Measurements from ENCODE around the gene KIR3DL2. TPM values are rescaled to one million over a fixed set of nuclear protein-coding genes. Genes with fewer than 3 reads are reported as not detected.

The KIR3DL2 gene
- total RNA-seq = under 0.01 TPM in 1 of 2 replicates, not detected in the other

DNA sequence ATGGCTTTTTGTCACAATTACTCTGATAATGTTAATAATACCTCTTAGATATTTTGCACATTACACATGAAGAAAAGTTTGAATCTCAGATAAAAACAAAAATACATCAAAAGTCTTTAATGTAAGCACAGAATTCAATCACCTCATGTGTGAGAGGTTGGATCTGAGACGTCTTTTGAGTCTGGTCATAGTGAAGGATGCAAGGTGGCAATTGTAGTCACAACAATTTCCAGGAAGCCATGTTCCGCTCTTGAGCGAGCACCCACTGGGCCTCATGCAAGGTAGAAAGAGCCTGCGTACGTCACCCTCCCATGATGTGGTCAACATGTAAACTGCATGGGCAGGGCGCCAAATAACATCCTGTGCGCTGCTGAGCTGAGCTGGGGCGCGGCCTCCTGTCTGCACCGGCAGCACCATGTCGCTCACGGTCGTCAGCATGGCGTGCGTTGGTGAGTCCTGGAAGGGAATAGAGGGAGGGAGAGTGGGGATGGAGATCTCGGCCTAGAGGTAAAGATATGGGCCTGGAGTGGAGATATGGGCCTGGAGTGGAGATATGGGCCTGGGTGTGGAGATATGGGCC lies at the start of gene KIR3DL2:
TSS of gene KIR3DL2 (plus strand) at position 383 of the 580 bp plus-strand sequence. CDS start at position 416, 33 bp downstream.

DNA sequence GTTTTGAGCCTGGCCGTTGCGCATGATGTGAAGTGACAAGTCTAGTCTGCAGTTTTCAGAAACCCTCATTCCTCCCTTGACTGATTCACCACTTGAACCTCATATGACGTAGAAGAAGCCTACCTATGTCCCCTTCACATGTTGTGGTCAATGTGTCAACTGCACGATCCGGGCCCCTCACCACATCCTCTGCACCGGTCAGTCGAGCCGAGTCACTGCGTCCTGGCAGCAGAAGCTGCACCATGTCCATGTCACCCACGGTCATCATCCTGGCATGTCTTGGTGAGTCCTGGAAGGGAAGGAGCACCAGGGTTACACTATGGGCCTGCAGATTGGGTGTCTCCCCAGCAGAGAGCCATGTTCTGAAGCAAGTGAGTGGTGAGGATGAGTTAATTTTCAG lies 46.8 kb upstream of the KIR3DL2 start, which contains the start of gene KIR2DL4:
TSS of gene KIR2DL4 (plus strand) at position 201 of the 400 bp plus-strand sequence. CDS start at position 243, 42 bp downstream.

GRCh38 chr19:54816251-54816650 lies 34.0 kb upstream of the KIR3DL2 start, which contains the start of gene KIR3DL1:
TSS of gene KIR3DL1 (plus strand) at chr19:54816468.

GRCh38 chr19:54832496-54832895 lies 17.7 kb upstream of the KIR3DL2 start, which contains the start of gene KIR2DS4:
TSS of gene KIR2DS4 (plus strand) at chr19:54832676.

GRCh38 chr19:54873990-54874389 lies 23.7 kb downstream of the KIR3DL2 start, which contains the start of gene FCAR:
TSS of gene FCAR (plus strand) at chr19:54874235. CDS start at chr19:54874290, 55 bp downstream.

GRCh38 chr19:54905803-54906511 lies 55.7 kb downstream of the KIR3DL2 start, which contains the start of gene NCR1:
TSS of gene NCR1 (plus strand) at chr19:54906148. CDS start at chr19:54906188, 40 bp downstream.

Small RNAs within 50 kb of the gene (small RNA-seq; reads per million reads assigned to genes)
- 0.52 reads per million, percentile 29 among the genes with 10 or more reads in this experiment for gene RNU6-222P

Other genes with a start within 250 kb of the KIR3DL2 start
- not detected in 2 replicates for gene LILRB1, start 220.0 kb upstream of the KIR3DL2 start, total RNA-seq
- gene LILRB4, start 187.5 kb upstream of the KIR3DL2 start, total RNA-seq = not detected in 2 replicates
- gene KIR3DL3, start 126.0 kb upstream of the KIR3DL2 start, total RNA-seq = not detected in 2 replicates
- gene KIR2DL3, start 111.9 kb upstream of the KIR3DL2 start, total RNA-seq = not detected in 2 replicates
- gene KIR2DL1, start 80.7 kb upstream of the KIR3DL2 start, total RNA-seq = not detected in 2 replicates
- gene KIR2DL4, start 46.8 kb upstream of the KIR3DL2 start, total RNA-seq = not detected in 2 replicates
- not detected in 2 replicates for gene KIR3DL1, start 34.0 kb upstream of the KIR3DL2 start, total RNA-seq
- not detected in 2 replicates for gene KIR2DS4, start 17.8 kb upstream of the KIR3DL2 start, total RNA-seq
- gene FCAR, start 23.8 kb downstream of the KIR3DL2 start, total RNA-seq = not detected in 2 replicates
- not detected in 2 replicates for gene NCR1, start 55.7 kb downstream of the KIR3DL2 start, total RNA-seq
- 0.33 TPM in 1 of 2 replicates, not detected in the other for gene NLRP7, start 97.1 kb downstream of the KIR3DL2 start, total RNA-seq
- gene NLRP2, start 115.9 kb downstream of the KIR3DL2 start, total RNA-seq = 21.2 and 23.0 TPM in 2 replicates
- gene GP6, start 187.8 kb downstream of the KIR3DL2 start, total RNA-seq = 0.39 and 1.8 TPM in 2 replicates
- 23.2 and 55.0 TPM in 2 replicates for gene RDH13, start 212.7 kb downstream of the KIR3DL2 start, total RNA-seq
- gene EPS8L1, start 225.4 kb downstream of the KIR3DL2 start, total RNA-seq = 45.9 and 64.6 TPM in 2 replicates

Measured in placental epithelial cell (primary cell).